ENCODE data around the gene TXNDC15.

The TXNDC15 gene

GRCh38 chr5:134932508-134932907 lies 58.3 kb downstream of the TXNDC15 start:
- no peak for DNase-seq

- no peak for DNase-seq
Measured at GRCh38 chr5:134934202-134934601, 60.0 kb downstream of the TXNDC15 start.

- DNase-seq: no peak
Measured at GRCh38 chr5:134935711-134936602, 61.8 kb downstream of the TXNDC15 start.

GRCh38 chr5:134937526-134937925 lies 63.4 kb downstream of the TXNDC15 start:
- no peak for DNase-seq

- no peak for DNase-seq
Measured at GRCh38 chr5:134938030-134938429, 63.9 kb downstream of the TXNDC15 start.

GRCh38 chr5:134939500-134939899 lies 65.3 kb downstream of the TXNDC15 start:
- no peak for DNase-seq

- DNase-seq: no peak
Measured at GRCh38 chr5:134943547-134943946, 69.4 kb downstream of the TXNDC15 start.

- DNase-seq: no peak
Measured at GRCh38 chr5:134944630-134945029, 70.5 kb downstream of the TXNDC15 start.

GRCh38 chr5:134945041-134945440 lies 70.9 kb downstream of the TXNDC15 start:
- no peak for DNase-seq

GRCh38 chr5:134948911-134949310 lies 74.7 kb downstream of the TXNDC15 start:
- DNase-seq: no peak

GRCh38 chr5:134949316-134949715 lies 75.1 kb downstream of the TXNDC15 start:
- no peak for DNase-seq
